ENCODE measurements around the gene GPR55.

Gene GPR55

GRCh38 chr2:230865307-230865765, 59.7 kb downstream of the GPR55 start:
- DNase-seq = no peak

GRCh38 chr2:230864605-230865306, 60.3 kb downstream of the GPR55 start, which contains the start of gene ITM2C:
Gene ITM2C, plus strand, starts transcription at chr2:230864942. Its CDS starts 84 bp downstream, at chr2:230865026.
- peak; percentile 71 for DNase-seq

DNA sequence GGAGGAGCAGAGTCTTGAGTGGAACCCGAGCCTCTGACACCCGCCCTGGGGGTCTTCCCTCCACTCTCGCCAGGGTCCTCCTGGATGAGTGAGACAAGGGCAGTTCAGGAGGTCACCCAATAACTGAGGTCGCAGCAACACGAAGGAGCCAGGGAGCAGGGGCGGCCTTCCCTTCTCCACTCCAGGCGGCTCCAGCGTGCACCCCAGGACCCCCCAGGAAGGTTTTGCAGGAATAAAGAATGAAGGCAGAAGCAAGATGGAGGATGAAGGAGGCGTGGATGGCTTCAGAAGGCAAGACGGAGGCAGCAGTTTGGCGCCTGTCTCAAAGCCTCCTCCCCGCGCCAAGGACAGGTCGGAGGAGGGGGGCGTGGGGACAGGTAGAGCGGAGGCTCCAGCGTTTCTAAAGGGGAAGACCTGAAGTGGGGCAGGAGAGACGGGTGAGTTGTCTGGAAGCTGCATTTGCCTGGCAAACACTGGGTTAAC, 60.9 kb downstream of the GPR55 start:
- no peak for DNase-seq

DNA sequence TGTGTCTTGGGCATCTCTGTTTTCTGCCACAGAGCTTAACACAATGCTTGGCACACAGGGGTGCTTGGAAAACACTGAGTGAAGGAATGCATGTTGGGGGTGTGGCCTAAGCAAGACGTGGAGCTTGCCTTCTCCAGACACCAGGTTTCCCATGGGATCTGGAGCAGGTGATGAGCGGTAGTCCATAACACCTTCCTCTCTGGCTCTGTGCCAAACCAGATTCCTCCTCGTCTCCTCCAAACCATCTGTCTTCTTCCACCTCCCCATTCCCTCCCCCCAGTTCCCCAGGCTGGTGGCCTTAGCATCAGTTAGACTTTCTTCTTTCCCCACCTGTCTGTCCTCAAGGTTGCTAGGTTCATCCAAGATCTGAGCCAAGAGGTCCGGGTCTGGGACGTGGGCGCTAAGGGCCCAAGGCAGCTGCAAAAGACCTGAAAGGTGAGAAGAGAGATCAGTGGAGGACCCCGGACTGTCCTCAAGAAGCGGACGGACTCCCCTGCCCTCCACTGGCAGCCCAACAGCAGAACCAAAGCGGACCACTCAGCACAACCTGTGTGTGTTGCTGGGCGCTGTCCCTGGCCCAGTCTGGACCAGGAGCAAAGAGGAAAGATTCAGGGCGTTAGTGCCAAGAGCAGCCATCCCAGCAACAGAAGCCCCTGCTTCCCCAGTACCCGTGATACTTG, 61.5 kb downstream of the GPR55 start:
- DNase-seq = no peak

DNA sequence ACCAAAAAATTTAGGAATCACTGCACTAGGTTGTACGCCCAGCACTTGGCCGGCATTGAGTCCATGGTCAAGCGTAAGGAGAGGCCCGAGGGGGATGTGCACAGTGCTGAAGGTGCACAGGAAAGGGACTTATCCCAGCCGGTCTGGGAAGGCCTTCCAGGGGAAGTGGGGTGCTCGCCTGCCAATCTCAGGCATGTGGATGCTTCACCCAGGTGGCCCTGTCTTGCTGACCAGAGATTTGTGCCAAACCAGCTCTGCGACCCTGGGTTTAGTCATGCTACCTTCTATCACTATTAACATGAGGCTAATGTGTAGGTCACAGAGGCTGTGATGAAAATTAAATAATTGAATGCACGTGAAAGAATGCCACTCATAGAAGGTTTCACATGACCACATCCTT, 62.0 kb downstream of the GPR55 start:
- DNase-seq = no peak

- DNase-seq = no peak
These were observed 62.8 kb downstream of the GPR55 start for GRCh38 chr2:230862292-230862691.

- no peak for DNase-seq
These were observed 63.3 kb downstream of the GPR55 start for GRCh38 chr2:230861552-230862255.
